ENCODE data around the gene FEM1B. TPM values are rescaled to one million over a fixed set of nuclear protein-coding genes. Genes with fewer than 3 reads are reported as not detected.

The FEM1B gene
- total RNA-seq, 1 donor from 2014 or later, result 54.2 TPM

- Mint-ChIP-seq H3K36me3 (peaks cover 21% of the 10 kb centered on the region), H3K4me1 (ENCODE audit: unreplicated experiment) (peaks cover 18% of the 10 kb centered on the region)
Observed at GRCh38 chr15:68295014-68295805, 17.7 kb downstream of the FEM1B start.

GRCh38 chr15:68298336-68298735 is 20.8 kb downstream of the FEM1B start:
- Mint-ChIP-seq H3K27me3 (no peaks in the 10 kb centered on the region), H3K9me3 (no peaks in the 10 kb centered on the region), H3K27ac (no peak overlapping the region), H3K4me1 (ENCODE audit: unreplicated experiment) (peaks cover 21% of the 10 kb centered on the region), H3K36me3 (peaks cover 11% of the 10 kb centered on the region), H3K4me3 (no peak overlapping the region)
- DNase-seq (ENCODE audit: extremely low spot score, unreplicated experiment), result no peak
- no peak for TF ChIP-seq CTCF (conservative IDR thresholded peaks at IDR 0.05)

More at GRCh38 chr15:68295014-68295805, 17.7 kb downstream of the FEM1B start:
- TF ChIP-seq CTCF (conservative IDR thresholded peaks at IDR 0.05), result no peak
- Mint-ChIP-seq H3K27me3 (no peaks in the 10 kb centered on the region), H3K27ac (peak overlapping the region; percentile 1), H3K4me3 (no peak overlapping the region), H3K9me3 (no peaks in the 10 kb centered on the region)
- no peak for DNase-seq (ENCODE audit: extremely low spot score, unreplicated experiment)

GRCh38 chr15:68298882-68299381 is 21.4 kb downstream of the FEM1B start:
- Mint-ChIP-seq H3K9me3 (no peaks in the 10 kb centered on the region), H3K27me3 (no peaks in the 10 kb centered on the region), H3K36me3 (peaks cover 5% of the 10 kb centered on the region), H3K4me3 (no peak overlapping the region), H3K4me1 (ENCODE audit: unreplicated experiment) (peaks cover 21% of the 10 kb centered on the region), H3K27ac (no peak overlapping the region)
- peak; percentile 27 for DNase-seq (ENCODE audit: extremely low spot score, unreplicated experiment)
- TF ChIP-seq CTCF (conservative IDR thresholded peaks at IDR 0.05), result no peak

GRCh38 chr15:68299436-68299835 is 21.9 kb downstream of the FEM1B start:
- TF ChIP-seq CTCF (conservative IDR thresholded peaks at IDR 0.05), result no peak
- DNase-seq (ENCODE audit: extremely low spot score, unreplicated experiment), result peak; percentile 3
- Mint-ChIP-seq H3K9me3 (no peaks in the 10 kb centered on the region), H3K4me1 (ENCODE audit: unreplicated experiment) (peaks cover 21% of the 10 kb centered on the region), H3K27ac (no peak overlapping the region), H3K27me3 (no peaks in the 10 kb centered on the region), H3K36me3 (peaks cover 5% of the 10 kb centered on the region), H3K4me3 (no peak overlapping the region)

GRCh38 chr15:68300115-68300940 is 22.8 kb downstream of the FEM1B start:
- H3K27ac Mint-ChIP-seq, result peak overlapping the region; percentile 8
- H3K36me3 Mint-ChIP-seq, result no peaks in the 10 kb centered on the region
- no peaks in the 10 kb centered on the region for H3K9me3 Mint-ChIP-seq
- no peak for TF ChIP-seq CTCF (conservative IDR thresholded peaks at IDR 0.05)
- H3K27me3 Mint-ChIP-seq, result no peaks in the 10 kb centered on the region
- no peak overlapping the region for H3K4me3 Mint-ChIP-seq
- peak; percentile 37 for DNase-seq (ENCODE audit: extremely low spot score, unreplicated experiment)
- H3K4me1 Mint-ChIP-seq (ENCODE audit: unreplicated experiment), result peaks cover 18% of the 10 kb centered on the region
